Body of pancreas (tissue), 4 donors: ENCODE data around the gene PACRG.

Experiments used
- CTCF ChIP-seq, 7 experiments: fragments of 450-650 bp in 4 of 7; fragments of 200-600 bp in 3 of 7; sonication (generic) in 3 of 7; IDR thresholded peaks; one replicate each; pipeline ENCODE4 v1.5.1; 2016 to 2019; ENCODE audit warnings: antibody characterized with exemption in 7 of 7
- POLR2A ChIP-seq, 3 donors: fragments of 450-650 bp; IDR thresholded peaks; one replicate each; pipeline ENCODE4 v1.6.1; 2016; ENCODE audit warnings: antibody characterized with exemption in 3 of 3, mild to moderate bottlenecking in 2 of 3

- TF ChIP-seq CTCF (IDR thresholded peaks at IDR 0.05) (no peak), POLR2A (IDR thresholded peaks at IDR 0.05) (no peak)
Measured at GRCh38 chr6:162701551-162701950, 26.2 kb upstream of the PACRG start.
